ENCODE data around the gene ZNF292. TPM values are rescaled to one million over a fixed set of nuclear protein-coding genes. Genes with fewer than 3 reads are reported as not detected.
A peak's percentile ranks its signal among the peaks of the same experiment; 100 is the strongest.

The ZNF292 gene
- polyA plus RNA-seq (2013) = 39.0 and 40.3 TPM in 2 replicates

- Histone ChIP-seq H3K23ac (ENCODE audit: low read length) (peak within 1 kb of the TSS; percentile 56), H3K14ac (ENCODE audit: low read length) (peak within 1 kb of the TSS; percentile 82)
- WGBS (ENCODE audit: extremely low coverage, insufficient coverage, insufficient read length) = no CpG with 5 or more reads among the region's 75 CpGs
Measured at GRCh38 chr6:87154993-87155841, at the start of gene ZNF292. ZNF292 (plus strand) TSS chr6:87155565; CDS start chr6:87155592, 27 bp downstream.

GRCh38 chr6:87105823-87106222 is 49.5 kb upstream of the ZNF292 start:
- Histone ChIP-seq H3K9ac (ENCODE audit: low read length) (no peak overlapping the region), H4K91ac (ENCODE audit: low read depth, low read length) (no peak overlapping the region), H3K4me2 (ENCODE audit: low read length) (no peak overlapping the region), H4K12ac (ENCODE audit: low read depth, low read length) (no peak overlapping the region), H3K9me3 (ENCODE audit: insufficient read depth, low read depth, low read length) (no peaks in the 10 kb centered on the region), H3K27me3 (ENCODE audit: insufficient read depth, low read length) (no peaks in the 10 kb centered on the region), H3K79me2 (ENCODE audit: control insufficient read depth, insufficient read depth, low read length, poor library complexity) (no peaks in the 10 kb centered on the region), H3K27ac (ENCODE audit: low read depth, low read length) (no peak overlapping the region), H3K18ac (ENCODE audit: low read length) (no peak overlapping the region), H2BK5ac (ENCODE audit: low read depth, low read length, poor library complexity) (no peak overlapping the region), H3K4ac (ENCODE audit: low read depth, low read length) (no peak overlapping the region), H3K4me3 (ENCODE audit: low read depth, low read length) (no peak overlapping the region), H4K8ac (ENCODE audit: low read depth, low read length) (no peak overlapping the region), H2BK12ac (ENCODE audit: low read length) (no peak overlapping the region), H2BK120ac (ENCODE audit: insufficient read depth, low read length, poor library complexity) (no peak overlapping the region), H3K79me1 (ENCODE audit: low read length) (peaks cover 1% of the 10 kb centered on the region), H3K4me1 (ENCODE audit: control insufficient read depth in 1 of 2, insufficient read depth in 2 of 2, low read length in 2 of 2) (no peaks in the 10 kb centered on the region), H2AFZ (ENCODE audit: insufficient read depth, low read length, poor library complexity) (no peak overlapping the region), H2AK5ac (ENCODE audit: low read length) (no peak overlapping the region), H3K36me3 (ENCODE audit: control insufficient read depth in 1 of 2, insufficient read depth in 2 of 2, low read length in 2 of 2) (no peaks in the 10 kb centered on the region), H3K23ac (ENCODE audit: low read length) (no peak overlapping the region), H3K14ac (ENCODE audit: low read length) (no peak overlapping the region)
- peak in 1 of 2 donors; percentile 84 for DNase-seq

More at GRCh38 chr6:87154993-87155841, at the start of gene ZNF292:
- H2AFZ ChIP-seq (ENCODE audit: insufficient read depth, low read length, poor library complexity) = peak within 1 kb of the TSS; percentile 93
- H3K4ac ChIP-seq (ENCODE audit: low read depth, low read length) = peak within 1 kb of the TSS; percentile 80
- H3K27ac ChIP-seq (ENCODE audit: low read depth, low read length) = peak within 1 kb of the TSS; percentile 92
- peak within 1 kb of the TSS; percentile 90 for H4K12ac ChIP-seq (ENCODE audit: low read depth, low read length)
- peak within 1 kb of the TSS; percentile 73 for H3K4me2 ChIP-seq (ENCODE audit: low read length)
- peaks cover 20% of the 10 kb centered on the region for H3K79me2 ChIP-seq (ENCODE audit: control insufficient read depth, insufficient read depth, low read length, poor library complexity)
- H3K79me1 ChIP-seq (ENCODE audit: low read length) = peaks cover 22% of the 10 kb centered on the region
- peak within 1 kb of the TSS; percentile 89 for H4K91ac ChIP-seq (ENCODE audit: low read depth, low read length)
- H2AK5ac ChIP-seq (ENCODE audit: low read length) = peak within 1 kb of the TSS; percentile 24
- H3K9ac ChIP-seq (ENCODE audit: low read length) = peak within 1 kb of the TSS; percentile 96
- H2BK120ac ChIP-seq (ENCODE audit: insufficient read depth, low read length, poor library complexity) = peak within 1 kb of the TSS; percentile 86
- peak within 1 kb of the TSS; percentile 91 for H3K18ac ChIP-seq (ENCODE audit: low read length)
- peak within 1 kb of the TSS; percentile 66 for H2BK5ac ChIP-seq (ENCODE audit: low read depth, low read length, poor library complexity)
- H4K8ac ChIP-seq (ENCODE audit: low read depth, low read length) = peak within 1 kb of the TSS; percentile 87
- H3K27me3 ChIP-seq (ENCODE audit: insufficient read depth, low read length) = no peaks in the 10 kb centered on the region
- no peaks in the 10 kb centered on the region for H3K9me3 ChIP-seq (ENCODE audit: insufficient read depth, low read depth, low read length)
- peaks cover 0 to 6% of the 10 kb centered on the region in 2 experiments for H3K36me3 ChIP-seq (ENCODE audit: control insufficient read depth in 1 of 2, insufficient read depth in 2 of 2, low read length in 2 of 2)
- H3K4me3 ChIP-seq (ENCODE audit: low read depth, low read length) = peak within 1 kb of the TSS; percentile 91
- H2BK12ac ChIP-seq (ENCODE audit: low read length) = no peak within 1 kb of the TSS
- peaks cover 2 to 7% of the 10 kb centered on the region in 2 experiments for H3K4me1 ChIP-seq (ENCODE audit: control insufficient read depth in 1 of 2, insufficient read depth in 2 of 2, low read length in 2 of 2)
- DNase-seq = peak; percentile 95 to 96

GRCh38 chr6:87110636-87111035 is 44.7 kb upstream of the ZNF292 start:
- H3K27ac ChIP-seq (ENCODE audit: low read depth, low read length) = no peak overlapping the region
- H3K23ac ChIP-seq (ENCODE audit: low read length) = no peak overlapping the region
- H3K18ac ChIP-seq (ENCODE audit: low read length) = no peak overlapping the region
- WGBS (ENCODE audit: extremely low coverage, insufficient coverage, insufficient read length) = no CpG with 5 or more reads among the region's 1 CpG
- H3K9me3 ChIP-seq (ENCODE audit: insufficient read depth, low read depth, low read length) = no peaks in the 10 kb centered on the region
- no peak overlapping the region for H3K4me2 ChIP-seq (ENCODE audit: low read length)
- H2BK12ac ChIP-seq (ENCODE audit: low read length) = no peak overlapping the region
- no peak overlapping the region for H3K4me3 ChIP-seq (ENCODE audit: low read depth, low read length)
- no peak overlapping the region for H2BK5ac ChIP-seq (ENCODE audit: low read depth, low read length, poor library complexity)
- no peaks in the 10 kb centered on the region for H3K4me1 ChIP-seq (ENCODE audit: control insufficient read depth in 1 of 2, insufficient read depth in 2 of 2, low read length in 2 of 2)
- no peak overlapping the region for H2BK120ac ChIP-seq (ENCODE audit: insufficient read depth, low read length, poor library complexity)
- no peaks in the 10 kb centered on the region for H3K27me3 ChIP-seq (ENCODE audit: insufficient read depth, low read length)
- no peaks in the 10 kb centered on the region for H3K36me3 ChIP-seq (ENCODE audit: control insufficient read depth in 1 of 2, insufficient read depth in 2 of 2, low read length in 2 of 2)
- no peak overlapping the region for H3K14ac ChIP-seq (ENCODE audit: low read length)
- no peaks in the 10 kb centered on the region for H3K79me1 ChIP-seq (ENCODE audit: low read length)
- no peak for DNase-seq
- H2AFZ ChIP-seq (ENCODE audit: insufficient read depth, low read length, poor library complexity) = no peak overlapping the region
- no peak overlapping the region for H4K91ac ChIP-seq (ENCODE audit: low read depth, low read length)
- no peaks in the 10 kb centered on the region for H3K79me2 ChIP-seq (ENCODE audit: control insufficient read depth, insufficient read depth, low read length, poor library complexity)
- no peak overlapping the region for H2AK5ac ChIP-seq (ENCODE audit: low read length)
- H4K8ac ChIP-seq (ENCODE audit: low read depth, low read length) = no peak overlapping the region
- H4K12ac ChIP-seq (ENCODE audit: low read depth, low read length) = no peak overlapping the region
- no peak overlapping the region for H3K9ac ChIP-seq (ENCODE audit: low read length)
- no peak overlapping the region for H3K4ac ChIP-seq (ENCODE audit: low read depth, low read length)

GRCh38 chr6:87115402-87116135 is 39.8 kb upstream of the ZNF292 start:
- Histone ChIP-seq H3K36me3 (ENCODE audit: control insufficient read depth in 1 of 2, insufficient read depth in 2 of 2, low read length in 2 of 2) (no peaks in the 10 kb centered on the region), H3K9me3 (ENCODE audit: insufficient read depth, low read depth, low read length) (no peaks in the 10 kb centered on the region), H3K9ac (ENCODE audit: low read length) (no peak overlapping the region), H2AFZ (ENCODE audit: insufficient read depth, low read length, poor library complexity) (no peak overlapping the region), H4K8ac (ENCODE audit: low read depth, low read length) (no peak overlapping the region), H3K4me1 (ENCODE audit: control insufficient read depth in 1 of 2, insufficient read depth in 2 of 2, low read length in 2 of 2) (no peaks in the 10 kb centered on the region), H2BK12ac (ENCODE audit: low read length) (no peak overlapping the region), H2AK5ac (ENCODE audit: low read length) (no peak overlapping the region), H3K27ac (ENCODE audit: low read depth, low read length) (no peak overlapping the region), H3K79me2 (ENCODE audit: control insufficient read depth, insufficient read depth, low read length, poor library complexity) (no peaks in the 10 kb centered on the region), H3K4ac (ENCODE audit: low read depth, low read length) (no peak overlapping the region), H3K27me3 (ENCODE audit: insufficient read depth, low read length) (no peaks in the 10 kb centered on the region), H2BK5ac (ENCODE audit: low read depth, low read length, poor library complexity) (no peak overlapping the region), H3K23ac (ENCODE audit: low read length) (no peak overlapping the region), H3K14ac (ENCODE audit: low read length) (no peak overlapping the region), H4K91ac (ENCODE audit: low read depth, low read length) (no peak overlapping the region), H3K18ac (ENCODE audit: low read length) (no peak overlapping the region), H3K4me3 (ENCODE audit: low read depth, low read length) (no peak overlapping the region), H3K79me1 (ENCODE audit: low read length) (no peaks in the 10 kb centered on the region), H3K4me2 (ENCODE audit: low read length) (no peak overlapping the region), H4K12ac (ENCODE audit: low read depth, low read length) (no peak overlapping the region), H2BK120ac (ENCODE audit: insufficient read depth, low read length, poor library complexity) (no peak overlapping the region)
- no peak for DNase-seq
- no CpG with 5 or more reads among the region's 2 CpGs for WGBS (ENCODE audit: extremely low coverage, insufficient coverage, insufficient read length)

Measured in trophoblast cell (in vitro differentiated cells and primary cell).